ENCODE data around the gene TCF25. TPM values are rescaled to one million over a fixed set of nuclear protein-coding genes. Genes with fewer than 3 reads are reported as not detected.
"Not testable (repeated sequence)": the region's sequence is repeated elsewhere in the genome, so short reads cannot be mapped to it uniquely, and the experiment has no call there.

The TCF25 gene
- polyA plus RNA-seq, 4 donors: 110 to 136 (median 123) TPM

GRCh38 chr16:89903908-89904515, 30.6 kb downstream of the TCF25 start:
- DNase-seq (ENCODE audit: low read depth in 4 of 4, low spot score in 3 of 4): no peak

GRCh38 chr16:89904606-89905510, 31.5 kb downstream of the TCF25 start:
- DNase-seq (ENCODE audit: low read depth in 4 of 4, low spot score in 3 of 4): no peak

- DNase-seq (ENCODE audit: low read depth in 4 of 4, low spot score in 3 of 4): no peak
These were observed 32.2 kb downstream of the TCF25 start for GRCh38 chr16:89905511-89906139.

- no peak for DNase-seq (ENCODE audit: low read depth in 4 of 4, low spot score in 3 of 4)
These were observed 33.0 kb downstream of the TCF25 start for GRCh38 chr16:89906140-89907025.

GRCh38 chr16:89907055-89907814, 33.8 kb downstream of the TCF25 start:
- DNase-seq (ENCODE audit: low read depth in 4 of 4, low spot score in 3 of 4): no peak

GRCh38 chr16:89908236-89908635, 34.8 kb downstream of the TCF25 start:
- no peak for DNase-seq (ENCODE audit: low read depth in 4 of 4, low spot score in 3 of 4)

GRCh38 chr16:89909777-89910716, 36.7 kb downstream of the TCF25 start:
- DNase-seq (ENCODE audit: low read depth in 4 of 4, low spot score in 3 of 4): no peak

- no peak for DNase-seq (ENCODE audit: low read depth in 4 of 4, low spot score in 3 of 4)
These were observed 37.4 kb downstream of the TCF25 start for GRCh38 chr16:89910717-89911354.

- DNase-seq (ENCODE audit: low read depth in 4 of 4, low spot score in 3 of 4): no peak
These were observed 38.0 kb downstream of the TCF25 start for GRCh38 chr16:89911375-89911774.

- DNase-seq (ENCODE audit: low read depth in 4 of 4, low spot score in 3 of 4): no peak
These were observed 38.8 kb downstream of the TCF25 start for GRCh38 chr16:89912143-89912542.

GRCh38 chr16:89912627-89913026, 39.2 kb downstream of the TCF25 start:
- no peak for DNase-seq (ENCODE audit: low read depth in 4 of 4, low spot score in 3 of 4)

GRCh38 chr16:89913408-89914387, 40.3 kb downstream of the TCF25 start:
- DNase-seq (ENCODE audit: low read depth in 4 of 4, low spot score in 3 of 4): no peak

- not testable (repeated sequence) for DNase-seq (ENCODE audit: low read depth in 4 of 4, low spot score in 3 of 4)
These were observed 41.4 kb downstream of the TCF25 start for GRCh38 chr16:89914642-89915285.

GRCh38 chr16:89915303-89916232, 42.2 kb downstream of the TCF25 start:
- no peak for DNase-seq (ENCODE audit: low read depth in 4 of 4, low spot score in 3 of 4)

- DNase-seq (ENCODE audit: low read depth in 4 of 4, low spot score in 3 of 4): no peak
These were observed 44.5 kb downstream of the TCF25 start for GRCh38 chr16:89917773-89918452.

All from right renal pelvis (tissue), 4 donors.